Prostate gland (tissue), 2 donors: Measurements from ENCODE around the gene GBA3. TPM values are rescaled to one million over a fixed set of nuclear protein-coding genes. Genes with fewer than 3 reads are reported as not detected.

Experiments
- DNase-seq: peaks from one replicate; pipeline ENCODE4 v3.0.0-alpha.2; 2019; ENCODE audit warnings: low spot score
- H3K27ac ChIP-seq, 2 donors: fragments of 200-600 bp; sonication (generic); 2 replicates each; pipeline ENCODE4 v1.5.1; 2017 to 2019
- H3K27me3 ChIP-seq: fragments of 200-600 bp; sonication (generic); replicated peaks from 2 replicates; pipeline ENCODE4 v1.5.1; 2019; ENCODE audit not compliant: insufficient read depth
- H3K36me3 ChIP-seq, 2 donors: fragments of 200-600 bp; sonication (generic); 1 replicate in 1 of 2; 2 replicates in 1 of 2; pipeline versions ENCODE4 v1.5.1 to v1.8.1; 2017 to 2019
- H3K4me1 ChIP-seq: fragments of 200-600 bp; sonication (generic); replicated peaks from 2 replicates; pipeline ENCODE4 v1.5.1; 2019
- H3K4me3 ChIP-seq, 2 donors: fragments of 200-600 bp; sonication (generic); 2 replicates each; pipeline ENCODE4 v1.5.1; 2017 to 2019
- H3K9me3 ChIP-seq: fragments of 200-600 bp; sonication (generic); 2 replicates; pipeline ENCODE4 v1.5.1; 2017
- POLR2A ChIP-seq: fragments of 450-650 bp; IDR thresholded peaks from one replicate; pipeline ENCODE4 v1.6.1; 2016; ENCODE audit warnings: antibody characterized with exemption, mild to moderate bottlenecking
- POLR2AphosphoS5 ChIP-seq: sonication (generic); formaldehyde crosslinking; IDR thresholded peaks from one replicate; pipeline ENCODE4 v1.6.1; 2017; ENCODE audit warnings: antibody characterized with exemption
- WGBS: methylation state at CpG from one replicate; pipeline ENCODE4 v1.1.5; 2018; 5-methylcytosine and 5-hydroxymethylcytosine counted together
- intact Hi-C: fragments of 100-400 bp; cut with DNase I; formaldehyde crosslinking; loops from one replicate; pipeline ENCODE4 v1.14.2; 2022
- total RNA-seq, 2 donors: library from RNA; depleted of rRNA; stranded (reverse); fragments of >200 nt; gene quantifications; one replicate each; pipeline ENCODE4 v1.1.0, GENCODE V29; 2016
- TF ChIP-seq, protein P1 (sequence below), 4 experiments: fragments of 200-600 bp in 2 of 4; fragments of 450-650 bp in 2 of 4; sonication (generic) in 2 of 4; IDR thresholded peaks; 1 replicate in 3 of 4; 2 replicates in 1 of 4; pipeline ENCODE4 v1.5.1; 2016 to 2019; ENCODE audit warnings: antibody characterized with exemption in 4 of 4, mild to moderate bottlenecking in 2 of 4, moderate library complexity in 2 of 4

GBA3 gene
- total RNA-seq = under 1 TPM; 0.68 to 0.97 TPM

DNA sequence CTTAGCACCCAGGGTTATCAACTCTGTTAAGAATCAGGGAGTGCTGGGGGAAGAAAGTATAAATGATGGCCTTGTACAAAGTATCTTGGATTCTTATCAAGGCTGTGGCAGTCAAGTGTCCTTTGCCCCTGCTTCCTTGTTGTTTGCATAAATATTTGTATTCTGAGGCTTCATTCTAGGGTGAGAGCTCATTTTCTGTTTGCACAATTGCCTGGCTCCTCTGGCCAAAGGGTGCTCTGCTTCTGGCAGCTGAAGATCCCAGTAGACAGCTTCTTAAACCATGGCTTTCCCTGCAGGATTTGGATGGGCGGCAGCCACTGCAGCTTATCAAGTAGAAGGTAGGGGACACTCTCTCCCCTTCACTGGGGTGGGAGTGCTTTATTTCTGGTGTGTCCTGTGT lies at the start of gene GBA3:
GBA3 (plus strand) TSS at position 202 of the 400 bp plus-strand sequence.
- Histone ChIP-seq H3K4me3 (no peak within 1 kb of the TSS), H3K9me3 (no peaks in the 10 kb centered on the region), H3K4me1 (no peaks in the 10 kb centered on the region), H3K27ac (no peak within 1 kb of the TSS), H3K27me3 (no peaks in the 10 kb centered on the region), H3K36me3 (no peaks in the 10 kb centered on the region)
- intact Hi-C loops = loop anchor here (5.0 kb wide), 1 partner anchor 285 kb away; no protein-coding TSS in a partner anchor
- TF ChIP-seq, protein P1, sequence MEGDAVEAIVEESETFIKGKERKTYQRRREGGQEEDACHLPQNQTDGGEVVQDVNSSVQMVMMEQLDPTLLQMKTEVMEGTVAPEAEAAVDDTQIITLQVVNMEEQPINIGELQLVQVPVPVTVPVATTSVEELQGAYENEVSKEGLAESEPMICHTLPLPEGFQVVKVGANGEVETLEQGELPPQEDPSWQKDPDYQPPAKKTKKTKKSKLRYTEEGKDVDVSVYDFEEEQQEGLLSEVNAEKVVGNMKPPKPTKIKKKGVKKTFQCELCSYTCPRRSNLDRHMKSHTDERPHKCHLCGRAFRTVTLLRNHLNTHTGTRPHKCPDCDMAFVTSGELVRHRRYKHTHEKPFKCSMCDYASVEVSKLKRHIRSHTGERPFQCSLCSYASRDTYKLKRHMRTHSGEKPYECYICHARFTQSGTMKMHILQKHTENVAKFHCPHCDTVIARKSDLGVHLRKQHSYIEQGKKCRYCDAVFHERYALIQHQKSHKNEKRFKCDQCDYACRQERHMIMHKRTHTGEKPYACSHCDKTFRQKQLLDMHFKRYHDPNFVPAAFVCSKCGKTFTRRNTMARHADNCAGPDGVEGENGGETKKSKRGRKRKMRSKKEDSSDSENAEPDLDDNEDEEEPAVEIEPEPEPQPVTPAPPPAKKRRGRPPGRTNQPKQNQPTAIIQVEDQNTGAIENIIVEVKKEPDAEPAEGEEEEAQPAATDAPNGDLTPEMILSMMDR (IDR thresholded peaks at IDR 0.05) = no peak
- no peak for TF ChIP-seq POLR2A
- no peak for TF ChIP-seq POLR2AphosphoS5
- no peak for DNase-seq
- WGBS = 80% methylated on average over 1 of the region's 1 CpG

- H3K4me3 ChIP-seq = no peak overlapping the region
- H3K9me3 ChIP-seq = no peaks in the 10 kb centered on the region
- H3K4me1 ChIP-seq = no peaks in the 10 kb centered on the region
- 97% methylated on average over 4 of the region's 4 CpGs for WGBS
- H3K27ac ChIP-seq = no peak overlapping the region
- no peaks in the 10 kb centered on the region for H3K36me3 ChIP-seq
- H3K27me3 ChIP-seq = no peaks in the 10 kb centered on the region
- no peak for DNase-seq
- no peak for TF ChIP-seq POLR2AphosphoS5
- no peak for TF ChIP-seq POLR2A
- TF ChIP-seq, protein P1 (IDR thresholded peaks at IDR 0.05) = no peak
- intact Hi-C loops = no loop called here
These were observed 48.8 kb upstream of the GBA3 start for GRCh38 chr4:22643952-22644351.

DNA sequence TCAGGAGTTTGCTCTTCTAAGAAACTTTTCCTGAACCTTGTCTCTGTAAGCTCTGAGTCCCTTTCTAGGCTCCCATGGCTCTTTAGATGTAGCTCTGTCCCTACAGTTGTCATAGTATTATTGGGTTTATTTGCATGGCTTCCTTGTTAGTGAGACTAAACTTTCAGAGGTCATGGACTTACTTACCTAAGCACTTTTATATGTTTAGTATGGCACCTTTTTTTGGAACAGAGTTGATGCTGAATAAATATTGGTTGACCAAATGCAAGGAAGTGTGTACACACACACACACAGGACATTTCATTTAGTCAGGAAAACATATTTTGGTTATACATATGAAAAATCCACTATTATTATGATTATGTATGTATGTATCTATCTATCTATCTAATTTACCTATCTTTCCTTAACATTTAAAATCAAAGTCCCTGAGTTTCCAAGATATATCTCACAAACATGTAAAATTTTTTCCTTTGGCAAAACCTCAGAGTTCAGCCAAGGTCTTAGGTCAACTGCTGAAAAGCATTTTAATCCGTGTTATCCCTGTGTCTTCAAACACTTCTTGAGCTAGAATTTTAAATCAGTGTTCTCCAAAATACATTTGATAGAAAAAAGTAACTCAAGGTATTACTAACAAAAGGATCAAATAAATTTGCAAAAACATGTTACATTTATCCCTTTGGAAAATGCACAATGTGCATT lies 47.1 kb upstream of the GBA3 start:
- H3K4me3 ChIP-seq = no peak overlapping the region
- no peaks in the 10 kb centered on the region for H3K27me3 ChIP-seq
- no peaks in the 10 kb centered on the region for H3K36me3 ChIP-seq
- no peaks in the 10 kb centered on the region for H3K9me3 ChIP-seq
- H3K4me1 ChIP-seq = no peaks in the 10 kb centered on the region
- TF ChIP-seq POLR2A = no peak
- TF ChIP-seq POLR2AphosphoS5 = no peak
- TF ChIP-seq, protein P1 (IDR thresholded peaks at IDR 0.05) = no peak
- intact Hi-C loops = no loop called here
- no peak overlapping the region for H3K27ac ChIP-seq
- DNase-seq = no peak
- WGBS = 68% methylated on average over 1 of the region's 1 CpG

GRCh38 chr4:22648996-22649395 lies 43.7 kb upstream of the GBA3 start:
- WGBS = 81% methylated on average over 8 of the region's 8 CpGs
- intact Hi-C loops = no loop called here
- TF ChIP-seq POLR2AphosphoS5 (no peak), POLR2A (no peak)
- TF ChIP-seq, protein P1 (IDR thresholded peaks at IDR 0.05) = no peak

DNA sequence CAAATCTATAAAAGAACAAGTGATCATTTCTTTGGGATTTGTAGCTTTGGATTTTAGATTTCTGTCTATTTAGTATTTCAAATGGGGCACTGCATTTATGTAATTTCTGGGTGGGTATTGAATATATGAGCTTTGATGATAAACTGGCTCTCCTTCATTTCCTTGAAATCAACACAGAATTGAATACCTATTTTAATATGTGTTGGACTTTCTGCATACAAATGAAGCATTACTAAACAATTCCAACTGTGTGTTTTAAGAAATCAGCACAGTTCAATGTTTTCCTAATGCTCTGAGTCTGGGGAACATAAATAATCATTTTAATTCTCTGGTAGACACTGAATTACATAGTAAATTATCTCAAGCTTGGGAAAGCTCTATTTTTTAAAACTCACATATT lies 42.0 kb upstream of the GBA3 start:
- Histone ChIP-seq H3K4me1 (no peaks in the 10 kb centered on the region), H3K36me3 (no peaks in the 10 kb centered on the region), H3K27ac (no peak overlapping the region), H3K9me3 (no peaks in the 10 kb centered on the region), H3K27me3 (no peaks in the 10 kb centered on the region), H3K4me3 (no peak overlapping the region)
- TF ChIP-seq, protein P1 (IDR thresholded peaks at IDR 0.05) = no peak
- TF ChIP-seq POLR2AphosphoS5 (no peak), POLR2A (no peak)
- intact Hi-C loops = no loop called here
- no peak for DNase-seq

More at GRCh38 chr4:22648996-22649395, 43.7 kb upstream of the GBA3 start:
- H3K4me1 ChIP-seq = no peaks in the 10 kb centered on the region
- no peak for DNase-seq
- H3K4me3 ChIP-seq = no peak overlapping the region
- H3K27me3 ChIP-seq = no peaks in the 10 kb centered on the region
- H3K36me3 ChIP-seq = no peaks in the 10 kb centered on the region
- no peak overlapping the region for H3K27ac ChIP-seq
- no peaks in the 10 kb centered on the region for H3K9me3 ChIP-seq
